HG03460 (cell line): ENCODE measurements around the gene FRY.

Source experiments
- ATAC-seq: cut with Tn5 transposase; IDR thresholded peaks from one replicate; pipeline ENCODE4 v1.9.1; 2021; ENCODE audit not compliant: unreplicated experiment

The FRY gene

GRCh38 chr13:32210101-32210500 lies 178.5 kb downstream of the FRY start:
- no peak for ATAC-seq

GRCh38 chr13:32211813-32212212 lies 180.2 kb downstream of the FRY start:
- no peak for ATAC-seq

GRCh38 chr13:32212421-32212820 lies 180.8 kb downstream of the FRY start:
- no peak for ATAC-seq

GRCh38 chr13:32213626-32214025 lies 182.1 kb downstream of the FRY start:
- ATAC-seq: no peak

GRCh38 chr13:32214071-32214470 lies 182.5 kb downstream of the FRY start:
- no peak for ATAC-seq

- ATAC-seq: no peak
Measured at GRCh38 chr13:32216281-32216680, 184.7 kb downstream of the FRY start.

GRCh38 chr13:32222046-32222676 lies 190.6 kb downstream of the FRY start:
- no peak for ATAC-seq

- no peak for ATAC-seq
Measured at GRCh38 chr13:32224916-32225315, 193.3 kb downstream of the FRY start.

GRCh38 chr13:32225481-32225931 lies 193.9 kb downstream of the FRY start:
- ATAC-seq: no peak

GRCh38 chr13:32228330-32229041 lies 196.9 kb downstream of the FRY start:
- no peak for ATAC-seq

- no peak for ATAC-seq
Measured at GRCh38 chr13:32229443-32229842, 197.9 kb downstream of the FRY start.

GRCh38 chr13:32232263-32232662 lies 200.7 kb downstream of the FRY start:
- ATAC-seq: no peak

GRCh38 chr13:32233062-32233461 lies 201.5 kb downstream of the FRY start:
- no peak for ATAC-seq

GRCh38 chr13:32234914-32235313 lies 203.3 kb downstream of the FRY start:
- ATAC-seq: no peak

GRCh38 chr13:32237681-32238080 lies 206.1 kb downstream of the FRY start:
- no peak for ATAC-seq

GRCh38 chr13:32243695-32244094 lies 212.1 kb downstream of the FRY start:
- ATAC-seq: no peak

- no peak for ATAC-seq
Measured at GRCh38 chr13:32245555-32245954, 214.0 kb downstream of the FRY start.

GRCh38 chr13:32246468-32246867 lies 214.9 kb downstream of the FRY start:
- ATAC-seq: peak; percentile 65

- ATAC-seq: no peak
Measured at GRCh38 chr13:32247887-32248286, 216.3 kb downstream of the FRY start.

GRCh38 chr13:32248801-32249200 lies 217.2 kb downstream of the FRY start:
- no peak for ATAC-seq

- ATAC-seq: no peak
Measured at GRCh38 chr13:32252812-32253438, 221.4 kb downstream of the FRY start.

GRCh38 chr13:32253911-32254399 lies 222.4 kb downstream of the FRY start:
- ATAC-seq: no peak
